Peyer's patch (tissue), 4 donors: ENCODE results near the gene HELB. TPM values are rescaled to one million over a fixed set of nuclear protein-coding genes. Genes with fewer than 3 reads are reported as not detected.

Source experiments
- DNase-seq, 3 donors: peaks; one replicate each; pipeline ENCODE4 v3.0.0-alpha.2; 2017 to 2019
- H3K27ac ChIP-seq, 4 donors: fragments of 200-600 bp; sonication (generic); one replicate each; pipeline ENCODE4 v1.5.1; 2016 to 2019
- H3K27me3 ChIP-seq, 2 donors: fragments of 200-600 bp; sonication (generic); one replicate each; pipeline ENCODE4 v1.5.1; 2019
- H3K36me3 ChIP-seq, 3 donors: fragments of 200-600 bp; sonication (generic); one replicate each; pipeline ENCODE4 v1.5.1; 2016 to 2019
- H3K4me1 ChIP-seq, 4 donors: fragments of 200-600 bp; sonication (generic); one replicate each; pipeline ENCODE4 v1.5.1; 2016 to 2019
- H3K4me3 ChIP-seq, 4 donors: fragments of 200-600 bp; sonication (generic); 1 replicate in 3 of 4; 2 replicates in 1 of 4; pipeline ENCODE4 v1.5.1; 2016 to 2019; ENCODE audit warnings: mild to moderate bottlenecking in 1 of 4
- H3K9me3 ChIP-seq, 4 donors: fragments of 200-600 bp; sonication (generic); one replicate each; pipeline ENCODE4 v1.5.1; 2016 to 2019; ENCODE audit warnings: mild to moderate bottlenecking in 1 of 4
- POLR2A ChIP-seq, 2 donors: fragments of 450-650 bp; IDR thresholded peaks; one replicate each; pipeline ENCODE4 v1.5.1; 2017; ENCODE audit warnings: antibody characterized with exemption in 2 of 2, mild to moderate bottlenecking in 2 of 2, moderate library complexity in 2 of 2
- total RNA-seq, 4 donors: library from RNA; depleted of rRNA; stranded (reverse); fragments of >200 nt; gene quantifications; one replicate each; pipeline ENCODE4 v1.1.0, GENCODE V29; 2016
- TF ChIP-seq, protein P1 (sequence below), 6 experiments: fragments of 450-650 bp in 4 of 6; fragments of 200-600 bp in 2 of 6; sonication (generic) in 1 of 6; IDR thresholded peaks; one replicate each; pipeline ENCODE4 v1.5.1; 2017 to 2019; ENCODE audit warnings: antibody characterized with exemption in 6 of 6, mild to moderate bottlenecking in 3 of 6, moderate library complexity in 1 of 6

Gene HELB
- total RNA-seq: 10 to 100 TPM in 2 of 4 donors, 1 to 10 TPM in 2; 6.1 to 19.8 (median 8.3) TPM

DNA sequence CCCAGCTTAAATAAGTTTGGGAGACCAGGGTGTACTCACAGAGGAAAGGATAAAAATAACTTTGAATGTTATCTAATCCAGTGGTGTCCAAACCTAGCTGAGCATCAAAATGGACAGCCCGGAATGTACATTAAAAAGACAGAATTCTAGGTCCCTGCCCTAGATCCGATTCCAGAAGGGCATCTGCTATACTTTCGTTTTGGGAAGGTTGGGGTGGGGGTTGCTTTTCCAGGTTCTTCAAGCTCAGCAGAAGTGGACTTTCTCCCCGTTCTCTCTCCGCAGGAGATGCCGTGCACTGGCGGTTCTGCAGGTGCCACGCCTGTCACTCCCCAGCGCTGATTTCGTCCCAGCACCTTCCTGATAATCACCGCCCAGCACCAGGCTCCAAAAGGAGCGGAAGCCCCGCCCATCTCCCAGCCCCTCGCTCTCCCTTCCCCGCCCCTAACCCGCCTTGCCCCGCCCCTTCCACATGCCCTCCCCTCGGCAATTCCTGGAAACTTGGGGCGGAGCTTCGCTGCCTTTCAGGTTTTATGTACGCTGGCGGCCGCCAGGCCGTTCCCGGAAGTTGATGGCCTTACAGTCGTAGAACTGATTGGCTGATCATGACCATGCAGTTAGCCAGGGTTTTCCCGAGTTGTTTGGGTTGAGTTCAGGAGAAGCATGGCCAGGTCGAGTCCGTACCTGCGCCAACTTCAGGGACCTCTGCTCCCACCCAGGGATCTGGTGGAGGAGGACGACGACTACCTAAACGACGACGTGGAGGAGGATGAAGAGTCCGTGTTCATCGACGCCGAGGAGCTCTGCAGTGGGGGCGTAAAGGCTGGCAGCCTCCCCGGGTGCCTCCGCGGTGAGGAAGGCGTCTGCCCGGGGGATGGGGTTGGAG is at the start of gene HELB:
Gene HELB (plus strand): TSS at position 550 of the 883 bp plus-strand sequence. CDS start 111 bp downstream, at position 661.
- peak; percentile 100 for DNase-seq
- H3K9me3 ChIP-seq: no peaks in the 10 kb centered on the region
- TF ChIP-seq, protein P1, sequence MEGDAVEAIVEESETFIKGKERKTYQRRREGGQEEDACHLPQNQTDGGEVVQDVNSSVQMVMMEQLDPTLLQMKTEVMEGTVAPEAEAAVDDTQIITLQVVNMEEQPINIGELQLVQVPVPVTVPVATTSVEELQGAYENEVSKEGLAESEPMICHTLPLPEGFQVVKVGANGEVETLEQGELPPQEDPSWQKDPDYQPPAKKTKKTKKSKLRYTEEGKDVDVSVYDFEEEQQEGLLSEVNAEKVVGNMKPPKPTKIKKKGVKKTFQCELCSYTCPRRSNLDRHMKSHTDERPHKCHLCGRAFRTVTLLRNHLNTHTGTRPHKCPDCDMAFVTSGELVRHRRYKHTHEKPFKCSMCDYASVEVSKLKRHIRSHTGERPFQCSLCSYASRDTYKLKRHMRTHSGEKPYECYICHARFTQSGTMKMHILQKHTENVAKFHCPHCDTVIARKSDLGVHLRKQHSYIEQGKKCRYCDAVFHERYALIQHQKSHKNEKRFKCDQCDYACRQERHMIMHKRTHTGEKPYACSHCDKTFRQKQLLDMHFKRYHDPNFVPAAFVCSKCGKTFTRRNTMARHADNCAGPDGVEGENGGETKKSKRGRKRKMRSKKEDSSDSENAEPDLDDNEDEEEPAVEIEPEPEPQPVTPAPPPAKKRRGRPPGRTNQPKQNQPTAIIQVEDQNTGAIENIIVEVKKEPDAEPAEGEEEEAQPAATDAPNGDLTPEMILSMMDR (IDR thresholded peaks at IDR 0.05): peak in 2 of 6 experiments; percentile 3 to 16
- TF ChIP-seq POLR2A (IDR thresholded peaks at IDR 0.05): peak; percentile 42 to 71
- H3K27ac ChIP-seq: peak within 1 kb of the TSS; percentile 76 to 90 (median 86)
- H3K27me3 ChIP-seq: no peaks in the 10 kb centered on the region
- H3K4me1 ChIP-seq: peaks cover 0 to 11% (median 2%) of the 10 kb centered on the region in 4 donors
- no peaks in the 10 kb centered on the region for H3K36me3 ChIP-seq
- peak within 1 kb of the TSS; percentile 57 to 74 (median 70) for H3K4me3 ChIP-seq

DNA sequence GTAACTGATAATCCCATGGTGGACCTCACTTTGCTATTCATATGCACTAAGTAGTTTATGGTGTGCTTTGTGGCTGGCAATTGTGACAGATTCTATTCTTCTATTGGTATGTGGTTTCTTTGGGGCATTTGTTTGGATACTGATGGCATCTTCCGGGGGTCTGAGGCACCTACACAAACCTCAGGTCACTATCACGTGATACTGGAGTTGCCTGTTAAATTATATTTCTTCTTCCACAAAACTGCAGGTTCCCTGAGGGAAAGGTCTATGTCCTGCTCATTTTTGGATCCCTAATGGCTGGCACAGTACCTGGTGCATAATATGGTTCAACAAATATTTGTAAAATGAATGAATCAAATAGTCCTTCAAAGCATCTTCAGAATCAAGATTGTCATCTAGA is 49.5 kb upstream of the HELB start:
- H3K27ac ChIP-seq: no peak overlapping the region
- H3K4me1 ChIP-seq: no peaks in the 10 kb centered on the region
- H3K9me3 ChIP-seq: no peaks in the 10 kb centered on the region
- no peak for TF ChIP-seq POLR2A (IDR thresholded peaks at IDR 0.05)
- TF ChIP-seq, protein P1 (IDR thresholded peaks at IDR 0.05): no peak
- H3K36me3 ChIP-seq: peaks cover 0 to 5% (median 0%) of the 10 kb centered on the region in 3 donors
- no peak overlapping the region for H3K4me3 ChIP-seq
- DNase-seq: no peak
- H3K27me3 ChIP-seq: no peaks in the 10 kb centered on the region

GRCh38 chr12:66255737-66256136 is 46.6 kb upstream of the HELB start:
- H3K27me3 ChIP-seq: no peaks in the 10 kb centered on the region
- no peaks in the 10 kb centered on the region for H3K36me3 ChIP-seq
- no peak overlapping the region for H3K27ac ChIP-seq
- H3K4me3 ChIP-seq: no peak overlapping the region
- no peaks in the 10 kb centered on the region for H3K4me1 ChIP-seq
- no peak for TF ChIP-seq POLR2A (IDR thresholded peaks at IDR 0.05)
- TF ChIP-seq, protein P1 (IDR thresholded peaks at IDR 0.05): no peak
- DNase-seq: no peak
- no peaks in the 10 kb centered on the region for H3K9me3 ChIP-seq

GRCh38 chr12:66258011-66258410 is 44.3 kb upstream of the HELB start:
- Histone ChIP-seq H3K27ac (no peak overlapping the region), H3K27me3 (no peaks in the 10 kb centered on the region), H3K36me3 (no peaks in the 10 kb centered on the region), H3K4me3 (no peak overlapping the region), H3K9me3 (no peaks in the 10 kb centered on the region), H3K4me1 (no peaks in the 10 kb centered on the region)
- no peak for DNase-seq
- no peak for TF ChIP-seq POLR2A (IDR thresholded peaks at IDR 0.05)
- TF ChIP-seq, protein P1 (IDR thresholded peaks at IDR 0.05): no peak

- TF ChIP-seq, protein P1 (IDR thresholded peaks at IDR 0.05): no peak
- no peaks in the 10 kb centered on the region for H3K27me3 ChIP-seq
Measured at GRCh38 chr12:66262737-66263136, 39.6 kb upstream of the HELB start.

More at GRCh38 chr12:66262737-66263136, 39.6 kb upstream of the HELB start:
- Histone ChIP-seq H3K4me1 (no peaks in the 10 kb centered on the region), H3K27ac (no peak overlapping the region), H3K36me3 (no peaks in the 10 kb centered on the region), H3K9me3 (no peaks in the 10 kb centered on the region), H3K4me3 (no peak overlapping the region)
- DNase-seq: no peak
